ENCODE results near the gene IFT27.

IFT27 gene

GRCh38 chr22:36762687-36763260 is 13.1 kb downstream of the IFT27 start:
- Histone ChIP-seq H3K23ac (ENCODE audit: low read length) (no peak overlapping the region), H2BK15ac (replicated peaks; ENCODE audit: low read depth) (no peak overlapping the region), H3K4me3 (ENCODE audit: low read length) (no peak overlapping the region), H2AK5ac (ENCODE audit: low read length) (no peak overlapping the region), H3K4ac (ENCODE audit: low read depth, low read length) (no peak overlapping the region), H3K56ac (ENCODE audit: low read length) (no peak overlapping the region), H3K27ac (ENCODE audit: low read depth, low read length) (no peak overlapping the region), H3K18ac (ENCODE audit: low read length) (no peak overlapping the region), H3K79me2 (ENCODE audit: control insufficient read depth, insufficient read depth, low read length) (no peaks in the 10 kb centered on the region), H4K5ac (ENCODE audit: low read length) (no peak overlapping the region), H3K4me1 (ENCODE audit: control insufficient read depth, low read depth, low read length) (no peaks in the 10 kb centered on the region), H3K79me1 (ENCODE audit: low read length) (no peaks in the 10 kb centered on the region), H3K36me3 (ENCODE audit: control insufficient read depth, insufficient read depth, low read length) (no peaks in the 10 kb centered on the region), H4K8ac (ENCODE audit: low read depth, low read length) (no peak overlapping the region), H3K27me3 (ENCODE audit: insufficient read depth, low read length, poor library complexity) (no peaks in the 10 kb centered on the region), H2BK5ac (ENCODE audit: low read length) (no peak overlapping the region), H2BK120ac (ENCODE audit: low read depth, low read length) (no peak overlapping the region), H3K9ac (ENCODE audit: low read length) (no peak overlapping the region), H3K4me2 (ENCODE audit: low read length) (no peak overlapping the region)
- no peak for DNase-seq
- WGBS (ENCODE audit: extremely low coverage, insufficient coverage, low lambda C conversion rate), result no CpG with 5 or more reads among the region's 17 CpGs

GRCh38 chr22:36761553-36762240 is 14.2 kb downstream of the IFT27 start:
- no peak overlapping the region for H3K4ac ChIP-seq (ENCODE audit: low read depth, low read length)
- H3K79me2 ChIP-seq (ENCODE audit: control insufficient read depth, insufficient read depth, low read length), result no peaks in the 10 kb centered on the region
- no peak for DNase-seq
- no peak overlapping the region for H4K5ac ChIP-seq (ENCODE audit: low read length)
- no peak overlapping the region for H3K4me3 ChIP-seq (ENCODE audit: low read length)
- no peak overlapping the region for H2AK5ac ChIP-seq (ENCODE audit: low read length)
- no peak overlapping the region for H3K23ac ChIP-seq (ENCODE audit: low read length)
- WGBS (ENCODE audit: extremely low coverage, insufficient coverage, low lambda C conversion rate), result no CpG with 5 or more reads among the region's 10 CpGs
- no peaks in the 10 kb centered on the region for H3K4me1 ChIP-seq (ENCODE audit: control insufficient read depth, low read depth, low read length)
- H3K27ac ChIP-seq (ENCODE audit: low read depth, low read length), result no peak overlapping the region
- no peak overlapping the region for H2BK15ac ChIP-seq (replicated peaks; ENCODE audit: low read depth)
- no peaks in the 10 kb centered on the region for H3K79me1 ChIP-seq (ENCODE audit: low read length)
- no peaks in the 10 kb centered on the region for H3K27me3 ChIP-seq (ENCODE audit: insufficient read depth, low read length, poor library complexity)
- no peak overlapping the region for H4K8ac ChIP-seq (ENCODE audit: low read depth, low read length)
- H3K18ac ChIP-seq (ENCODE audit: low read length), result no peak overlapping the region
- H3K56ac ChIP-seq (ENCODE audit: low read length), result no peak overlapping the region
- H2BK120ac ChIP-seq (ENCODE audit: low read depth, low read length), result no peak overlapping the region
- no peak overlapping the region for H3K9ac ChIP-seq (ENCODE audit: low read length)
- no peak overlapping the region for H3K4me2 ChIP-seq (ENCODE audit: low read length)
- no peak overlapping the region for H2BK5ac ChIP-seq (ENCODE audit: low read length)
- H3K36me3 ChIP-seq (ENCODE audit: control insufficient read depth, insufficient read depth, low read length), result no peaks in the 10 kb centered on the region

GRCh38 chr22:36760786-36761185 is 15.1 kb downstream of the IFT27 start:
- no peak overlapping the region for H3K27ac ChIP-seq (ENCODE audit: low read depth, low read length)
- no peak overlapping the region for H3K4ac ChIP-seq (ENCODE audit: low read depth, low read length)
- no peak overlapping the region for H3K23ac ChIP-seq (ENCODE audit: low read length)
- WGBS (ENCODE audit: extremely low coverage, insufficient coverage, low lambda C conversion rate), result no CpG with 5 or more reads among the region's 11 CpGs
- no peak for DNase-seq
- H3K18ac ChIP-seq (ENCODE audit: low read length), result no peak overlapping the region
- no peak overlapping the region for H2BK5ac ChIP-seq (ENCODE audit: low read length)
- no peaks in the 10 kb centered on the region for H3K27me3 ChIP-seq (ENCODE audit: insufficient read depth, low read length, poor library complexity)
- no peak overlapping the region for H3K4me2 ChIP-seq (ENCODE audit: low read length)
- H3K36me3 ChIP-seq (ENCODE audit: control insufficient read depth, insufficient read depth, low read length), result no peaks in the 10 kb centered on the region
- H4K5ac ChIP-seq (ENCODE audit: low read length), result no peak overlapping the region
- H3K9ac ChIP-seq (ENCODE audit: low read length), result no peak overlapping the region
- H2BK120ac ChIP-seq (ENCODE audit: low read depth, low read length), result no peak overlapping the region
- H3K79me1 ChIP-seq (ENCODE audit: low read length), result no peaks in the 10 kb centered on the region
- H2AK5ac ChIP-seq (ENCODE audit: low read length), result no peak overlapping the region
- no peak overlapping the region for H3K56ac ChIP-seq (ENCODE audit: low read length)
- H2BK15ac ChIP-seq (replicated peaks; ENCODE audit: low read depth), result no peak overlapping the region
- H3K4me3 ChIP-seq (ENCODE audit: low read length), result no peak overlapping the region
- H4K8ac ChIP-seq (ENCODE audit: low read depth, low read length), result no peak overlapping the region
- no peaks in the 10 kb centered on the region for H3K4me1 ChIP-seq (ENCODE audit: control insufficient read depth, low read depth, low read length)
- H3K79me2 ChIP-seq (ENCODE audit: control insufficient read depth, insufficient read depth, low read length), result no peaks in the 10 kb centered on the region

GRCh38 chr22:36759481-36760159 is 16.3 kb downstream of the IFT27 start:
- no peaks in the 10 kb centered on the region for H3K79me2 ChIP-seq (ENCODE audit: control insufficient read depth, insufficient read depth, low read length)
- no peak overlapping the region for H3K9ac ChIP-seq (ENCODE audit: low read length)
- no peaks in the 10 kb centered on the region for H3K36me3 ChIP-seq (ENCODE audit: control insufficient read depth, insufficient read depth, low read length)
- H3K56ac ChIP-seq (ENCODE audit: low read length), result no peak overlapping the region
- no peak overlapping the region for H3K27ac ChIP-seq (ENCODE audit: low read depth, low read length)
- H3K23ac ChIP-seq (ENCODE audit: low read length), result no peak overlapping the region
- H4K5ac ChIP-seq (ENCODE audit: low read length), result no peak overlapping the region
- no peak overlapping the region for H2BK5ac ChIP-seq (ENCODE audit: low read length)
- no peaks in the 10 kb centered on the region for H3K27me3 ChIP-seq (ENCODE audit: insufficient read depth, low read length, poor library complexity)
- H3K79me1 ChIP-seq (ENCODE audit: low read length), result no peaks in the 10 kb centered on the region
- no peak overlapping the region for H4K8ac ChIP-seq (ENCODE audit: low read depth, low read length)
- no peak overlapping the region for H3K4me3 ChIP-seq (ENCODE audit: low read length)
- no CpG with 5 or more reads among the region's 19 CpGs for WGBS (ENCODE audit: extremely low coverage, insufficient coverage, low lambda C conversion rate)
- no peak for DNase-seq
- no peaks in the 10 kb centered on the region for H3K4me1 ChIP-seq (ENCODE audit: control insufficient read depth, low read depth, low read length)
- no peak overlapping the region for H2BK120ac ChIP-seq (ENCODE audit: low read depth, low read length)
- H3K4me2 ChIP-seq (ENCODE audit: low read length), result no peak overlapping the region
- no peak overlapping the region for H3K4ac ChIP-seq (ENCODE audit: low read depth, low read length)
- H2AK5ac ChIP-seq (ENCODE audit: low read length), result no peak overlapping the region
- no peak overlapping the region for H3K18ac ChIP-seq (ENCODE audit: low read length)
- no peak overlapping the region for H2BK15ac ChIP-seq (replicated peaks; ENCODE audit: low read depth)

- WGBS (ENCODE audit: extremely low coverage, insufficient coverage, low lambda C conversion rate), result no CpG with 5 or more reads among the region's 15 CpGs
- no peak overlapping the region for H3K4ac ChIP-seq (ENCODE audit: low read depth, low read length)
- H3K27me3 ChIP-seq (ENCODE audit: insufficient read depth, low read length, poor library complexity), result no peaks in the 10 kb centered on the region
- H3K18ac ChIP-seq (ENCODE audit: low read length), result no peak overlapping the region
- H4K8ac ChIP-seq (ENCODE audit: low read depth, low read length), result no peak overlapping the region
- no peaks in the 10 kb centered on the region for H3K79me2 ChIP-seq (ENCODE audit: control insufficient read depth, insufficient read depth, low read length)
- H3K4me1 ChIP-seq (ENCODE audit: control insufficient read depth, low read depth, low read length), result no peaks in the 10 kb centered on the region
- no peak overlapping the region for H3K27ac ChIP-seq (ENCODE audit: low read depth, low read length)
- H2BK120ac ChIP-seq (ENCODE audit: low read depth, low read length), result no peak overlapping the region
- no peak overlapping the region for H3K9ac ChIP-seq (ENCODE audit: low read length)
- H2BK15ac ChIP-seq (replicated peaks; ENCODE audit: low read depth), result no peak overlapping the region
- H2AK5ac ChIP-seq (ENCODE audit: low read length), result no peak overlapping the region
- no peak overlapping the region for H4K5ac ChIP-seq (ENCODE audit: low read length)
- no peak overlapping the region for H3K56ac ChIP-seq (ENCODE audit: low read length)
- no peaks in the 10 kb centered on the region for H3K36me3 ChIP-seq (ENCODE audit: control insufficient read depth, insufficient read depth, low read length)
- H3K79me1 ChIP-seq (ENCODE audit: low read length), result no peaks in the 10 kb centered on the region
- no peak overlapping the region for H3K23ac ChIP-seq (ENCODE audit: low read length)
- H2BK5ac ChIP-seq (ENCODE audit: low read length), result no peak overlapping the region
- DNase-seq, result no peak
- no peak overlapping the region for H3K4me2 ChIP-seq (ENCODE audit: low read length)
- H3K4me3 ChIP-seq (ENCODE audit: low read length), result no peak overlapping the region
These were observed 17.1 kb downstream of the IFT27 start for GRCh38 chr22:36758792-36759271.
